ENCODE data around the gene SRRD. TPM values are rescaled to one million over a fixed set of nuclear protein-coding genes. Genes with fewer than 3 reads are reported as not detected.

The SRRD gene
- total and polyA plus RNA-seq, 2 of the 8 experiments (the other 6 are each of a cell fraction or from before 2014, with no cell fraction given) = 17.1 to 25.3 TPM

- H2BK5ac ChIP-seq (ENCODE audit: low read depth, low read length) = no peak overlapping the region
- no peak for DNase-seq (ENCODE audit: low read depth in 1 of 2, low spot score in 2 of 2)
- H4K20me1 ChIP-seq (replicated peaks in 1 of 2; ENCODE audit: control insufficient read depth in 1 of 2, insufficient read depth in 2 of 2, low read length in 2 of 2) = no peaks in the 10 kb centered on the region
- no peak overlapping the region for H3K4ac ChIP-seq (replicated peaks; ENCODE audit: insufficient read length, low read depth, low read length)
- ChIA-PET CTCF (ENCODE audit: partially characterized antibody) (interaction anchor here (0.9 to 1.9 kb wide), 7 partner anchors 9 to 143 kb away, joined by 3 to 8 read pairs (median 5); partner anchors contain the start of gene TFIP11), POLR2A (ENCODE audit: partially characterized antibody) (interaction anchor here (1.8 to 2.6 kb wide), 3 partner anchors 9 to 12 kb away, joined by 5 to 13 read pairs (median 11); partner anchors contain the start of gene TFIP11)
- no peak overlapping the region for H3K56ac ChIP-seq (replicated peaks; ENCODE audit: insufficient read length, low read depth, low read length)
- H3K23me2 ChIP-seq (ENCODE audit: low read depth, low read length) = no peaks in the 10 kb centered on the region
- no peak overlapping the region for H4K5ac ChIP-seq (ENCODE audit: insufficient read length, low read depth, low read length)
- H3K4me1 ChIP-seq (replicated peaks in 1 of 4; ENCODE audit: control insufficient read depth in 3 of 4, insufficient read depth in 4 of 4, low read length in 3 of 4) = no peaks in the 10 kb centered on the region
- H2AFZ ChIP-seq (ENCODE audit: low read length) = no peak overlapping the region
- no peak overlapping the region for H4K8ac ChIP-seq (ENCODE audit: extremely low read depth, insufficient read depth, low read length)
- WGBS, 2 experiments (ENCODE audit: extremely low coverage in 1 of 2, insufficient coverage in 1 of 2, insufficient read length in 1 of 2, insufficient replicate concordance in 2 of 2, low coverage in 1 of 2, low lambda C conversion rate in 2 of 2, missing lambda C conversion rate in 1 of 2) = 95% methylated on average over 4 of the region's 4 CpGs; no CpG with 5 or more reads in 1 of the 2 experiments
- no peak overlapping the region for H3K27ac ChIP-seq (ENCODE audit: low read depth, low read length)
- no peak overlapping the region for H3K9ac ChIP-seq (replicated peaks in 1 of 4; ENCODE audit: extremely low read depth in 1 of 4, low read depth in 3 of 4, low read length in 3 of 4)
- no peak overlapping the region for H3K4me3 ChIP-seq (ENCODE audit: extremely low read depth in 1 of 4, insufficient read depth in 2 of 4, low read depth in 3 of 4, low read length in 4 of 4)
- H2BK12ac ChIP-seq (ENCODE audit: low read depth, low read length) = no peak overlapping the region
- H3K18ac ChIP-seq (ENCODE audit: extremely low read depth, low read length) = no peak overlapping the region
- H2BK15ac ChIP-seq (ENCODE audit: low read length) = no peak overlapping the region
- FAIRE-seq = no peak
- H3K23ac ChIP-seq (ENCODE audit: insufficient read length) = no peak overlapping the region
- H2BK120ac ChIP-seq (replicated peaks; ENCODE audit: low read depth, low read length) = no peak overlapping the region
- H2AK5ac ChIP-seq (ENCODE audit: low read depth, low read length) = no peak overlapping the region
- no peak overlapping the region for H2BK20ac ChIP-seq (ENCODE audit: low read length)
- no peaks in the 10 kb centered on the region for H3K79me2 ChIP-seq (ENCODE audit: control insufficient read depth in 1 of 2, insufficient read depth in 2 of 2, low read length in 2 of 2)
- H3K4me2 ChIP-seq (ENCODE audit: insufficient read depth in 1 of 2, low read depth in 2 of 2, low read length in 2 of 2) = no peak overlapping the region
- no peaks in the 10 kb centered on the region for H3K79me1 ChIP-seq (ENCODE audit: low read depth, low read length)
- H4K91ac ChIP-seq (replicated peaks; ENCODE audit: insufficient read length, low read length) = no peak overlapping the region
- H3K14ac ChIP-seq (ENCODE audit: insufficient read length) = no peak overlapping the region
- H3K9me3 ChIP-seq (ENCODE audit: insufficient read depth in 2 of 2, low read depth in 1 of 2, low read length in 1 of 2) = no peaks in the 10 kb centered on the region
- no peak for TF ChIP-seq RFX5 (IDR thresholded peaks at IDR 0.05; ENCODE audit: borderline replicate concordance, low read depth, low read length)
- no peak for TF ChIP-seq CHD1 (IDR thresholded peaks at IDR 0.05; ENCODE audit: low read depth, low read length)
- TF ChIP-seq TEAD4 (IDR thresholded peaks at IDR 0.05; ENCODE audit: low read depth, low read length) = no peak
- no peak for TF ChIP-seq JUN (IDR thresholded peaks at IDR 0.05; ENCODE audit: low read depth, low read length)
- no peak for TF ChIP-seq SIRT6 (IDR thresholded peaks at IDR 0.05; ENCODE audit: low read length)
- TF ChIP-seq SP2 (IDR thresholded peaks at IDR 0.05; ENCODE audit: low read length) = no peak
- no peak for TF ChIP-seq RAD21 (IDR thresholded peaks at IDR 0.05 in 1 of 2, conservative IDR thresholded peaks at IDR 0.05 in 1 of 2; ENCODE audit: low read depth in 2 of 2, low read length in 2 of 2)
- TF ChIP-seq GTF2F1 (IDR thresholded peaks at IDR 0.05; ENCODE audit: borderline replicate concordance, low read depth, low read length) = no peak
- no peak for TF ChIP-seq POLR2AphosphoS5 (IDR thresholded peaks at IDR 0.05; ENCODE audit: low read depth, low read length)
- TF ChIP-seq PHF8 (conservative IDR thresholded peaks at IDR 0.05; ENCODE audit: low read depth, low read length) = no peak
- H3K36me3 ChIP-seq (ENCODE audit: control insufficient read depth in 2 of 4, insufficient read depth in 4 of 4, low read length in 3 of 4) = peaks cover 0 to 32% (median 18%) of the 10 kb centered on the region in 4 experiments; a peak in 5 of 8 replicates
- H3K27me3 ChIP-seq (replicated peaks in 1 of 4; ENCODE audit: control insufficient read depth in 3 of 4, extremely low read depth in 1 of 4, insufficient read depth in 3 of 4, low read length in 3 of 4) = no peaks in the 10 kb centered on the region
Observed at GRCh38 chr22:26522592-26522991, 38.9 kb downstream of the SRRD start.
